Hippocampal formation (tissue), 2 donors: ENCODE results near the gene UNC5B.
A peak's percentile ranks its signal among the peaks of the same experiment; 100 is the strongest.
"Not testable (repeated sequence)": the region's sequence is repeated elsewhere in the genome, so short reads cannot be mapped to it uniquely, and the experiment has no call there.

Source experiments
- DNase-seq, 2 donors: peaks; one replicate each; lab custom pipeline; 2025; lab: John Stamatoyannopoulos, UW

Gene UNC5B

DNA sequence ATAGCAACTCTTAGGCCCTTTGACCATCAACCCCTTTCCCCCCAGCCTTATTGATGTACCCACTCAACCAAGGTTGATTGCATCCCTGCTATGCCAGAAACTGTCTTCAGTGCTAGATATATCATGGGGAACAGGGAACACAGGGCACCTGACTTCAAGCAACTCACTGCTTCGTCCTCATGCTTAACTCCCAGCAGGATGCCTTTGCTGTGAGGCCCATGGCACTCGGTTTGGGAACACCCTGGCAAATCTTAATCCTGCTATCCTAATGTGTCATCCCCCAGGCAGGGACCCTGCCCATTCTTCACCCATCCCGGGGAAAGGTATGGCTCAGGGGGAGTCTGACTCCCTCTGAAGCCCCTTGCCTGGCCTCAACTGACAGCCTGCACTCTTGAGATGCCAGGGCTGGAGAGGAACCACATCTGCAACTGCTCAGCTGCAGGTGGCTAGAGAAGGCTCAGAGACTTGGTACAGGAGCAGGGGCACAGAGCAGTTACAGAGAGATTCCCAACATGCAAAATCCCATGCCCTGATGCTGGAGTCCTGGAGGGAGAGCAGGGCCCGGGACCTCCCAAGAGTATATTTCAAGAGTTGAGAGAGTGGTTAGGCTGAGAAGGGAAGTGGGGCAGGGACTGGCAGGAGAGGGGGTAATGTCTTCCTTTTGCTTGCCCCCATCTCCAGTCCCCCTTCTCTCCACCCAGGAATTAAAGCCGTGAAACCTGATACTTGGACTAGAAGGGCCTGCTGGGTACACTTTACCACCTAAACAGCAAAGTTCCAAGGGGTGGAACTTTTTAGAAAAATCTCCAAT, 2.4 kb upstream of the UNC5B start:
- no peak for DNase-seq

GRCh38 chr10:71210542-71210871, 1.9 kb upstream of the UNC5B start:
- DNase-seq: no peak

DNA sequence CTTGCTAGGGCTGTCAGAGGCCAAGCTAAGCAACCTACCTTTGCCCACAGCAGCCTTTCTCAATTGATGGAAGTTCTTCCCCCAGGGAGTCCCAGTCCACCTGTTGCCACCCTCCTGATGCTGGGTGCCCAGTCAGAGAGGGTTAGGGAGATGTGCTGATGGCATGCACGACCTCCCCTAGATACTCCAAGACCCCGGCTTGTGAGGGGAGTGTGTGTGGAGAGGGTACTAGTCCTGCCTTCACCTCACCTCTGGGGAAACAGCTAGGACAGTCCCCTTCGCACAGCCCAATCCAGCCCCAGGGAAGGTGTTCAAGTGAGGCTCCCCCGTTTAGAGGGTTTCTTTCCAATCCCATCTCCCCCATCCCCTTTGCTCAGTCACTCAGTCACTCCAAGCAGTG, 1.3 kb upstream of the UNC5B start:
- no peak for DNase-seq

DNA sequence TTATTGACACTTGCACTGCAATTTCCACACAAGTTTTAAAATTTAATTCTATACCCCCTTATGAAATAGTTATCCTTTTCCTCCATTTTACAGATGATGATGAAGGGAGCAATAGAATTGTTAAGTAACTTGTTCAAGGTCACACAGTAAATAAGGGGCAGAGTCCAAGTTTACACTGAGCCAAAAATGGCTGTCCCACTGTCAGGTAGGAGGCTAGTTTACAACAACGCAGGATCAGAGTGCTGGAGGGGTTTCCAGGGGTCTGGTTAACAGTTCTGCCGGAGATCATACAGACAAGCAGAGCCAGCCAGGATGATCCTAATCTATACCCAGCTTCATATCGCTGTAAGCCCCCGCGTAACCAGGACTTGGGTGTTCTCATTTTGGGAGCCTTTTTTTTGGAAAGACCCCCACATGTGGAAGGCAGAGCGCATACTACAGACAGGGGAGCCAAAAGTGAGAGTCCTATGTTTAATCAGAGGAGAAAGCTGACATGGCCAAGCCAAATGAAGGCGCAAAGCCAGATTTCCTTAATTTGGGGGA, 524 bp upstream of the UNC5B start:
- no peak for DNase-seq

DNA sequence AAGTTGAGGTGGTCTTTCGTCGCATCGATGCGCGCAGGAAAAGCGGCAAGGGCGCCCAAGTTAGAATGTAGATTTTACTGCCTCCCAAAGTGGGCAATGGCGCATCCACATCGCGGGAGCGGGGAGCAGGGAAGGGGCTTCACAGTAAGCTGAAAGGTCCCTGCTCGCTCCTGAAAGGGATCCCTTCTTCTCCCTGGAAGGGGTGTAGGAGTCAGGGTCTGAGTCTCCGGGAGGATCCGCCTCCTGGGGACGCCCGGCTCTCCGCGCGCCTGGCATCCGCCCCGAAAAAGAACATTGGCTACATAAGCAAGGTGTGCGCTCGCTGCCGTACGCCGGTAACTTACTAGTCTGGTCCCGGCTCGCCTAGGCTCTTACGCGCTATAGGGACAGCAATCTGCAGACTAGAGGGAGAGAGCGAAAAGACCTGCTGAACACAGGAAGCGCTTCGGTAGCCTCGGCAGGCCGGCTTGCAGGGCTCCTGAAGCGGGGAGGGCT, 804 bp downstream of the UNC5B start:
- peak in 1 of 2 donors; percentile 50 for DNase-seq

- no peak for DNase-seq
These were observed 1.5 kb downstream of the UNC5B start for GRCh38 chr10:71213761-71214440.

- no peak for DNase-seq
These were observed 2.5 kb downstream of the UNC5B start for GRCh38 chr10:71214641-71215559.

- DNase-seq: no peak
These were observed 4.0 kb downstream of the UNC5B start for GRCh38 chr10:71216363-71216695.

- DNase-seq: no peak
These were observed 4.4 kb downstream of the UNC5B start for GRCh38 chr10:71216751-71217265.

GRCh38 chr10:71217266-71218045, 5.1 kb downstream of the UNC5B start:
- DNase-seq: no peak

GRCh38 chr10:71218046-71218650, 5.8 kb downstream of the UNC5B start:
- no peak for DNase-seq

GRCh38 chr10:71218651-71219050, 6.3 kb downstream of the UNC5B start:
- DNase-seq: no peak

GRCh38 chr10:71219236-71219917, 7.0 kb downstream of the UNC5B start:
- DNase-seq: not testable (repeated sequence)

GRCh38 chr10:71219918-71220688, 7.7 kb downstream of the UNC5B start:
- no peak for DNase-seq

DNA sequence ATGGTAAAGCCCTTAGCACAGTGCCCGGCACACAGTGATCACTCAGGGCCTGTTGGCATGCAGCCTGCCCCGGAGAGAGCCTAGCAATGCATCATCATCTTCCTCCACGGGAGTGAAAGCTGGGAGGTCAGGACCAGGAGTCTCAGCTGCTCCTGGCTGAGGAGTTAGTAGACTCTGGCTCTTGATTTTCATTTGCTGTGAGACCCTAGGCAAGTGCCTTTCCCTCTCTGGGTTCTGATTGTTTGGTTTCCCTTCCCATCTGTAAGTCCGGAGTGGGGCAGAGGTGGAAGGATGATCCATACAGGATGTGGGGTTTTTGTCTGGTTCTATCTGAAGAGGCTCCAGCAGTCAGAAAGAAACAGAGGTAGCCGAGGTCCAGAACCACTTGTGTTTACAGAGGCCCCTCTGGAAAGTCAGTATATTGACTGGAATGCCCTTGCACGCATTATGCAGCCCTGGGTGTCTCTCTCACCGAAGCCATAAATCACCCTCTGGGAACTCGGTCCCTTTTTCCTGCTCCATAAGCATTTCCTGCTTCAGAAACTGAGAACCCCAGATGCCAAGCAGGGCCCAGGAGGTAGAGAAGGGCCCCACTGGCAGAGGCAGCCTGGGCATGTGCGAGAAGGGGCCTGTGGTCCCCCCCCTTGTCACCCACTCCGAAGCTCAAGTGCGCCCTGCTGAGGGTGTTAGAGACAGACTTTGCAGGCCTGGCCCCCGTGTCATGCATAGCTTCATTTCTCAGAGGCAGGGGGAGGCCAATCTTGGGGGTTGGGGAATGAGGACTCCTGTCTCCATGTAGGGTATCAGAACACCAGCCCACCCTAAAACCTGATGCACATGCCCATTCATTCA, 8.5 kb downstream of the UNC5B start:
- DNase-seq: no peak

GRCh38 chr10:71221586-71222202, 9.3 kb downstream of the UNC5B start:
- no peak for DNase-seq

DNA sequence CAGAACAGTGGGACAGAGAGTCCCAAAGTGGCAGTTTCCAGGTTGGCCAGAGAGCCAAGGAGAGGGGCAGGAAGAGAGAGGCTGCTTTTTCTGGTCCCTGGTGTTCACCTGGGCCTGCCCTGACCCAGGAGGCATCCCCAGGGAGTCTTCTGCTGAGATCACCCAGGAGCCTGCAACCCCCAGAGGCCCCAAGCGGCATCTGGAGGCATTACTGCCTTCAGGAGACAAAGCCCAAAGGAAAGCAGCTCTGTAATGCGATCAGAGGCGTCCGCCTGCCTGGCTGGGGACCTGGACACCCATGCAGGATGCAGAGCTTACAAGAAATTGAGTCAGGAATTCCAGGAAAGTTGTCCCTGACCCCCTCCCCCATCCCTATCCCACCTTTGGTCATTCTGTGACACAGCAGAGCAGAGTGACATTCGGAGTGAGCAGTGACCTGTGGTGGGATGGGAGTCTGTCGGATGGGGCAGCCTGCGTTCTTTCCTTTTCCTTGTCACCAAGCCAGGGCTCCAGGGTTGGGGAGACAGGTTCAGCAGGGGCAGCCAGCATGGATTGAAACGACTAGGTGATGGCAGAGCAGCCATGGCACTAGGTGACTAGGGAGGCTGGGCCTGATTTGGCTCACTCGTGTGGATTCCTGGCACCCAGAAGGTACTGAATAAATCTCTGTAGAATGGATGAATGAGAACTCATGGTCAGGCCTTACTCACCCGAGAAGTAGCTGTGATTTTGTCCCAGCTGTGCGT, 10.4 kb downstream of the UNC5B start:
- DNase-seq: no peak
